ENCODE results near the gene AQP10.

GRCh38 chr1:154360288-154360687, 39.4 kb downstream of the AQP10 start:
- TF ChIP-seq CTCF (conservative IDR thresholded peaks at IDR 0.05; ENCODE audit: low read length) (no peak), EZH2phosphoT487 (IDR thresholded peaks at IDR 0.05; ENCODE audit: borderline replicate concordance) (no peak)
